Measurements from ENCODE around the gene ZNF768.

GRCh38 chr16:30478766-30479478 lies 47.4 kb downstream of the ZNF768 start:
- TF ChIP-seq CTCF (IDR thresholded peaks at IDR 0.05) = no peak
- no peak for TF ChIP-seq EP300 (IDR thresholded peaks at IDR 0.05)
